Activated CD4-positive, alpha-beta T cell treated with anti-CD3 and anti-CD28 coated beads, Interleukin-2, amount 50 U/mL, for 16 hours (primary cell): ENCODE data around the gene FBXW11.
A peak's percentile ranks its signal among the peaks of the same experiment; 100 is the strongest.
"Not testable (repeated sequence)": the region's sequence is repeated elsewhere in the genome, so short reads cannot be mapped to it uniquely, and the experiment has no call there.

Experiments
- DNase-seq: peaks from one replicate; pipeline ENCODE4 v3.0.0-alpha.2; 2020

The FBXW11 gene

DNA sequence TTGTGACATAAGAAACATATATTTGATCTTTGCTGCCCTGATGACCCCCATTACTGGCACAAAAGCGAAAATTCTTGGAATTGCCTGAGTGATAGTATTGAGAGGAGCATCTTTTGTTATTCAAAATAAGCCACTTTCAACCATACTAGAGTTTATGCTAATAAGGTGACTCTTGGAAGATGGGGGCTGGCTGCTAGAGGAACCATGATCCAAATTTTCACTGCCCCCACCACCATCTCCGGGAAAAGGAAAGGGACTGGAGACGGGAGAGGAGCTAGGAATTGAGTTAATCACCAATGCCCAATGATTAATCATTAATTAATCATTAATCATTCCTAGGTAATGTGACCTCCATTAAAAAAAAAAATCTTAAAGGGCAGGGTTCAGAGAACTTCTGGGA lies 25.6 kb downstream of the FBXW11 start:
- no peak for DNase-seq

DNA sequence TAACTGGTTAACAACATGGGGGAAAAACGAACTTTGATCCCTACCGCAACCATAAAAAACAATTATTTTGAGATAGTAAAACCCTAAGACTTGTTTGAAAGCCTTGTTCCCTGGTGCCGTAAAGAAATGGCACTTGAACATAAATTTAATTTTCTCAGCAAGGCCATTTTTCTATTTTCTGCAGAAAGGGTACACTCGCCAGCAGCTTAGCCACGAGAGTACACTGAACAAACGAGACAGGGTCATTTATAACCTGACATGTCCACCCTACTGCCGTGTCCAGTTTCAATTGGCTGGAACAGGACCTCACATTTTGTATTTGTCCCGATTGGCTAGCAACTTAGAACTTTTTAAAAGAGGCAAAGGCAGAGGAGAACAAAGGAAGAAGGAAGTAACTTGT lies 26.8 kb downstream of the FBXW11 start:
- no peak for DNase-seq

DNA sequence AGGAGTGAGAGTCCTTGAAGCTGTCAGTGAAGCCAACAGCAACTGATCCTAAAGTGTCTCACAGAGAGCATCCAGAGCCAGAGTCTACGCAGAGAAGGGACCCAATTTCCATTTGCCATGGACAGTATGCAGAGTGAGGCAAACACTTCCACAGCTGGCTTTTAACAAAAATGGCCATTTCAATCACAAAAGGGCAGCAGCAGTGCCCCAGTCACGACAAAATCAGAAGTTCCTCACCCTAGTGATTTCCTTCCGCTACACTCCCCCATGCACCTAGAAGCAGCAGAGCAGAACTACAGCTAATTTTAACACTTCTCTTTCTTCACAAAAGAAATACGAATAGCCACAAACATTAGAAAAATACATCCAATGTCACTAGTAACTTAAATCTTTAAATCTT lies 27.9 kb downstream of the FBXW11 start:
- no peak for DNase-seq

DNA sequence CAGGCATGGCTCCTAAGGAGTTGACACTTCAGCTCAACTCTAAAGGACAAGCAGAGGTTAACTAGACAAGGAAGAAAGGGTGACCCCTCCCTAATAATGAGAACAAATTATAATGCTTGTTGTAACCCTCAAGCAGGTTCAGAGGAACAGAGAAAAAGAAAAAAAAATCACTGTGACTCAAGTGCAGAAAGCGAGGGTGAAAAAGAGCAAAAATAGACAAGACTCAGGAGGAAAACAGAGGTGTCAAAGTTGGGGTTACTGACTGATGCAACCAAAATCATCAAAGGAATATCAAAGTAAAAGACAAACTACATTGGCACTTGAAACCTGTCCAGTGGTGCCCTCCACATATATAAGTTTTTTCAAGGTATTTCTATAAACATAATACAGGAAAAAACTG lies 28.4 kb downstream of the FBXW11 start:
- no peak for DNase-seq

DNA sequence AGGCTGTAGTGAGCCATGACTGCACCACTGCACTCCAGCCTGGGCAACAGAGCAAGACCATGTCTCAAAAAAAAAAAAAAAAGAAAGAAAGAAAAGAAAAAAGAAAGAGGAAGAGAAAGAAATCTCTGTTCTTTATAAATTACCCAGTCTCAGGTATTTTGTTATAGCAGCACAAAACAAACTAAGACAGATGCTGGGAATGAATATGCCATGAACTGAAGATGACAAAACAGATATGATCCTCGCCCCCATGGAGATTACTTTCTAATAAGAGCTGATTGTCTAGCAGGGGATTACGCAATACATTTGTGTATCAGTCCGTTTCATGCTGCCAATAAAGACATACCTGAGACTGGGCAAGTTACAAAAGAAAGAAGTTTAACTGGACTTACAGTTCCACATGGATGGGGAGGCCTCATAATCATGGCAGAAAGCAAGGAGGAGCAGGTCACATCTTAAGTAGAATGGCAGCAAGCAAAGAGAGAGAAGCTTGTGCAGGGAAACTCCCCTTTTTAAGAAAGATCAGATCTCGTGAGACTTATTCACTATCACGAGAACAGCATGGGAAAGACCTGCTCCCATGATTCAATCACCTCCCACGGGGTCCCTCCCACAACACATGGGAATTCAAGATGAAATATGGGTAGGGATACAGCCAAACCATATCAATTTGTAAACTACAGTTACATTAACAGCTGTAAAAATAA lies 29.0 kb downstream of the FBXW11 start:
- DNase-seq = not testable (repeated sequence)

- no peak for DNase-seq
Observed at GRCh38 chr5:171975877-171976667, 30.4 kb downstream of the FBXW11 start.

DNA sequence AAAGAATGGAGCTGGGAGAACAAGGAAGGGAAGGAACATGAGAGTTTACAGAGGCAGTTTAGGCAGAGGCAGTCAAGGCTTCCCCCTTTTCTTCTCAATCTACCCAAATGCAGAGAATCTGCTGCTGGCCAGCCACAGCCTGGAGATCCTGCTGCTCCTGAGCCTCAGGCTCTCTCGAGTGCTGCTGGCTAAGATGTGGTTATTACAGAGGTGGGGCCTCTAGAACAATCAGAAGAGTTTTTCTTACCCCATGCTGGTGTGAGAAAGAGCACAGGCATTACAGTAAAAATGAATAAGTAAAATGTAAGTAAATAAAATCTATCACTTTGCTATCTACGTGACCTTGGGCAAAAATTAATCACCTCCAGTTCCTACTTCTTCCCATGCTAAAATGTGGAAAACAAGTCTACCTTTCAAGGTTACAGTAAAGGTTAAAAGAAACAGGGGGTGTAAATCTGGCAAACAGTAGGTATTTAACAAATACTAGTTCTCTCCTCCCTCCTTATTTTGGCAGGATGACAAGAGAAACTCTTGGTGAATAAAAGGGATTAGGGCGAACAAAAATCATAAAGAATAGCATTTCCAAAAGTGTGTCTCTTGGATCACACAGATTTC lies 31.1 kb downstream of the FBXW11 start:
- no peak for DNase-seq

DNA sequence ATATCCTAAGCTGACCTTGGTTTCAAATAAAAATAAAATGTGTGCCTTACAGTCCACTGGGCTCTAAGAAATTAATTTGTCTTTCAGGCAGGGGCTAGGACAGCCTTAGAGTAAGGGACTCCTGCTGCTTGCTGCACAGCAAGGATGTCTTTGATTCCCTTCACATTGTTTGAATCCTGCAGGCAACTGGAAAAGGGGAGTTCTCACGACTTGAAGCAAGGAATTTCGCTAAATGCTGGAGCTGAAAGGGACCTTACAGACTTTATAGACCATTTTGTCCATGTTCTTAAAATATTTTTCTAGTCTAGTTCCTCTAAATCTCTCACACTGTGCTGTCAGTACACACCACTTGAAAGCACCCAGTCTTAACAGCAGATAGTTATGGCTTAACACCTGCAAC lies 35.6 kb downstream of the FBXW11 start:
- DNase-seq = no peak

- no peak for DNase-seq
Observed at GRCh38 chr5:171969288-171969880, 37.1 kb downstream of the FBXW11 start.

GRCh38 chr5:171968531-171968930 lies 37.9 kb downstream of the FBXW11 start:
- DNase-seq = no peak

DNA sequence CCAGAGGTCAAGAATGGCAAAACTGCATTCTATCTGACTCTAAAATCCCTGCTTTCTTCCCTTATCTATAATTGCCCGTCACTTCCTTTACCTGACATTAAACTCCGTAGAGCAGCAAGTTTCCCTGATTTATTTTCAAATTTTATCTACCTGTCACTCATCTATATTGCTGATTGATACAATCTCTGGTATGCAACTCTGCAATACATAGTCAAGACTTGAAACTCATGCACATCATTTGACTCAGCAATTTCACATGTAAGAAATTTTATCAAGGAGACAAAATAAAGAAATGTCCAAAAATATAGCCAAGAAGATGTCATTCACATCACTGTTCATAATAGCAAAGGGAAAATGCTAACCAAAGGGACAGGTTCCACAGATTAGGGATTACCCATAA lies 39.5 kb downstream of the FBXW11 start:
- DNase-seq = no peak

DNA sequence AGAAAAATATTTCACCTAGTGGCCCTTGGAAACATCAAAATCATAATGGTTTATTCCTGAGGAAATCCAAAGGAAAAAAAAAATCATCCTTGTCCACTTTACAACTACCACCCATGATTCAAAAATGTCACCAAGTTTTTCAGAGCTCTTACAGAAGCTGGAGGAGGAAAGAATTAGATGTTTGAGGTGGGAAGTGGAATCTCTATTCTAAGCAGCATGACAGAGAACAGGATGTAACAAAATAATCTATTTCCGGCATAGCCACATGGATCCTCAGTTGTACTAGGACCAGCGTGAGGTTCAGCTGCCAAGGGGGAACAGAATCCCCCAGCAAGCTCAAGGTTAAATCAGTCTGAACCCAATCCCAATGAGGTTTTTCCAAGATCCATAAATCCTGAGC lies 40.2 kb downstream of the FBXW11 start:
- DNase-seq = no peak

DNA sequence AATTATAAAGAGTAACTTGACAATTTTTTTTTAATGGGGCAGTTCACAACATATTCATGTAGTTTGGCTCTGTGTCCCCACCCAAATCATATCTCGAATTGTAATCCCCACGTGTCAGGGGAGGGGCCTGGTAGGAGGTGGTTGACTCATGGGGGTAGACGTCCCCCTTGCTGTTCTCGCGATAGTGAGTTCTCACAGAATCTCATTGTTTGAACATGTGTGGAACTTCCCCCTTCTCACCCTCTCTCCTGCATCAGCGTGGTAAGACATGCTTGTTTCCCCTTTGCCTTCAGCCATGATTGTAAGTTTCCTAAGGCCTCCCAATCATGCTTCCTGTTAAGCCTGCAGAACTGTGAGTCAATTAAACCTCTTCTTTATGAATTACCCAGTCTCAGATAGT lies 40.7 kb downstream of the FBXW11 start:
- DNase-seq = peak; percentile 21

DNA sequence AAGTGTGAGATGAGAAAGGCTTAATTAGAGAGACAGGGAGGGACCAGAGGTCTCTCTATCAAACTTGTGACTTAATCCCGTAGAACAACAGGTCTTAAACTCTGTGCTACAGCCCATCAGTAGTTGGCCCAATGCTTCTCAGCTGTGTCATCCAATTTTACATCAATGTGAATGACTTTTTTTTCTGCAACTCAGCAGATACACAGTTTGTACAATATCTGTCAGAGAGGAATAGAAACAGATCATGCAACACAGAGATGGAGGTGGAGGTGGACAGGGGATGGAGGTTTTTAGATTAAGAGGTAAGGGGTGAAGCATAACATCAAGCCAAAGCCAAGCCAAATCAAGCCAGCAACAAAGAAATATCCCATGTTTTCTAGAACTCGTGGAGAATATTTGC lies 43.0 kb downstream of the FBXW11 start:
- no peak for DNase-seq

DNA sequence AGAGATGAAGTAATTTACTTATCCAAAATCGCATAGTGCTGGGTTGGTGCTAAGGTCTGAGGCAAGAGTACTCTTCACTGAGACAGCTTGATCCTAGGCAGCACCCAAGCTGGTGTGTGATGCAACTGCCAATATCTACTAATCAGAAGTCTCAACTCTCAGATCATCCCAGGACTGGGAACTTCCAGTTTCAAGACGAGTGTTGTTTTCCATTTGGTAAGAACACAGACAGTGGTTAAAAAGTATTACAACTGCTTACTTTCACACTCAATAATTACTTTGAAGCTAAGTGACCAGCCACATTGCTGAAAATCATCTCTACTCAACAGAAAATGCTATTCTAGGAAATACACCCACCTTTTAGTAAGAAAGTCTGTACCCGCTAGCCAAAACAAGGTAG lies 45.3 kb downstream of the FBXW11 start:
- DNase-seq = peak; percentile 75

DNA sequence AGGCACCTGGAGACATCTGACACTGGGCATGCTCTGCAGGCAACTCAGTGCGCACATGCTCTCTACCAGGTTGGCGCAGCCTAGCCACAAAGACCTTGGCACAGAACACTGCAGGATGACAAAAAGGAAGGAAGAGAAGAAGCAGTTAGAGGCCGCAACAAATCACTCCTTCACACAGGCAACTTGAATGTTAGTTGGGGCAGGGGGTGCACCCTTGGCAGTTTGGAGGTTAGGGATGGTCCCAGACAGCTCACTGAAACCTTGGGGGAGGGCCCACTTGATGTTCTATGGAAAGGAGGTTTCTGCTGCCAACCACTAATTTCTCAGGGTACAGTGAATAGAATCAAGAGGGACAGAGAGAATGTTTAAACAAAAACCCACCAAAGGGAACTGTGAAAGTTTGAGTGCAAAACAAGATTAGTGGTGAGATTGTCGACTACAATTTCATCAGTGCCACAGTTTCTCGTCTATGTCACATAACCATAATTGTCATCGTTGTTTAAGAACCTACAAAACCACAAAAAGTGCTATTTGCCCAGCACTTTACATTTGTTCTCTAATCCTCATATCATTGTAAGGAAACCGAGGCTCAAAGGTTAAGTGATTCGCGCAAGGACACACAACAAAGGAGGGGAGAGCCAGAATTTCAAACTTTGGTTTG lies 48.7 kb downstream of the FBXW11 start:
- peak; percentile 49 for DNase-seq

GRCh38 chr5:171956887-171957495 lies 49.4 kb downstream of the FBXW11 start:
- DNase-seq = no peak

GRCh38 chr5:171956314-171956713 lies 50.1 kb downstream of the FBXW11 start:
- DNase-seq = no peak

DNA sequence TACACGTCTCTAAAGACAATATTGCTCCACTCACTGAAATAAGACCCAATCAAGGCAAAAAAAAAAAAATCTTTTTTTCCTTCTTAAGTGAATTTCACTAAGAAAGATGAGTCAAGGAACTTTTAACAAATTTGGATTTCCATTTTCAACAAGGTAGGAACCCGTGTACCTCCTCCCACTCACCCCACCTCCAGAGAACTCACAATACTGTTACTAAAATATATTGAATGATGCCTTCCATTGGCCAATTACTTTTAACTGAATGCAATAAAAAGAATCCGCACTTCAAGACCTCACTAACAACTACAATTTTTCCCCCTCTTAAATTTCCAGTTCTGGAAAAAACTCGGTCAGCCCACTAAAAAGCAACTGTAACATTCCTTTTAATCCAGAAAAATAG lies 50.7 kb downstream of the FBXW11 start:
- no peak for DNase-seq

DNA sequence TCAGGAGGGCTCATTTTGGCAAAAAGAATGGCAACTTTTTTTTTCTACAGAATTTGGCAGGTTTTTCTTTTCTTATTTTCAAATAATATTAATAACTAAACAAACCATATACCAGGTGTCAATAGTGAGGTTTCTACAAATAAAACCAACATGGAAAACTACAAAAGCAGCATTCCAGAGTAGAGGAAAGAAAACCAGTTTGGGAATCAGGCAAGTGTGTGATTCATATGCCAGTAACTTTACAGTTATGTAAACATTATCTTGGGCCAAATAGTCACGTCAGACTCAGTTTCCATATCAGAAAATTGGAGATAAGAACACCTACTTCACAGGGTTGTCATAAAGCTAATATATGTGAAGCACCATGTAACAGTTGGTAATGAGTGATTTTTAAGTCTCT lies 51.7 kb downstream of the FBXW11 start:
- no peak for DNase-seq

DNA sequence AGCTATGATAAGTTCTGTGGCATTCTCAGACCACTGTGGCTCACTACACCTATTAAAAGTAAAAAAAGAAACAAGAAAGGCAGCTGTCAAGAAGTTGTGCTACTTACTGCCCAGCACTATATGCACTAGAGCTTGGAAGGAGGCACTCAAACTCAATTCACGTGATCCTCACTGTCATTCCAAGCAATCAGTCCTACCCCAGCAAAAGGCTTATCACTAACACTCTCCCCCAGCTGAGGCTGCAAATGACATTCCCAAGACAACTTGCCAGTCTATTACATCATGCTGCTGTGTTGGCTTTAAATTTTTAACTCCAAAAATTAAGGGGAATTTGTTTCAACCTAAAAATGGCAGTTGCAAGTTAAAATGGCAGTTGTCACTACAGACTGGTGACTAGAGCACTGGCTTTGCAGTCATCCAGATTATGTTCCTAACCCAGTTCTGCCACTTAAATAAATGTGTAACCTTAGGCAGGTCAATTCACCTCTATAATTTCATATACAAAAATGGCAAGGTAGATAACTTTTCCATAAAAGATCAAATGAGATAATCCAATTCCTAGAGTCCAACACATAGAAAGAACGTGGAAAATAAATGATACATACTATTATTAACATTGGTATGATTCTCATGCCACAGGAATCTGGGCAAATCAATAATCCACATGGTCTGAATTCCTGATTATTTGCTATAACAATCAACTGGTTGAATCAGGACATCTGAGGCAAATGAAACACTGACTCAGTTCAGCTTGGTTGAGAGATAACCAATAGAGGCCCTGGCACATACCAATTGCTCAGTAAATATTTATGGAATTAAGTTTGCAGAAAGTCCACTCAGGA lies 52.4 kb downstream of the FBXW11 start:
- DNase-seq = no peak

DNA sequence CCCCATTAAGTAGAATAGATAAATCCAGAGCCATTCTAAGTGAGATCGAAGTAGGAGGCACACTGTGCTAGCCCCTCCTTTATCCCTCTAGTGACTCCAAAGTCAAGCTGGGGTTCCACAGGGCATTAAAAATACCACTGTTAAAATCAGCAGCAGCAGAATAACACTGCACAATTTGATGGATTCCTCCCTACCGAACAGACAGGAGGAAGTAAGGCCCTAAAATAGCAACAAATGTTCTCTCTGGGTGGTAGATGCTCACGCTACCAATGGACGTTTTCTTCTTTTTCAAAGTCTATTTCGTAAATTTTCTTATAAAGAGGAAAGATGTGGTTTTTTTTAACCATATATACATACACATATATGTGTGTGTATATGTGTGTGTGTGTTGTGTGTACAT lies 54.4 kb downstream of the FBXW11 start:
- no peak for DNase-seq
